HCEC 1CT (cell line): Measurements from ENCODE around the gene NPLOC4.
"Not testable (repeated sequence)": the region's sequence is repeated elsewhere in the genome, so short reads cannot be mapped to it uniquely, and the experiment has no call there.

ENCODE experiments used
- DNase-seq: peaks from one replicate; pipeline ENCODE4 v3.0.0-alpha.2; 2017

Gene NPLOC4

GRCh38 chr17:81543756-81544155, 93.2 kb downstream of the NPLOC4 start:
- DNase-seq, result no peak

GRCh38 chr17:81543339-81543675, 93.6 kb downstream of the NPLOC4 start:
- DNase-seq, result no peak

- no peak for DNase-seq
Measured at GRCh38 chr17:81542431-81543338, 94.2 kb downstream of the NPLOC4 start.

- DNase-seq, result no peak
Measured at GRCh38 chr17:81541123-81541522, 95.8 kb downstream of the NPLOC4 start.

GRCh38 chr17:81540676-81541027, 96.3 kb downstream of the NPLOC4 start:
- no peak for DNase-seq

- no peak for DNase-seq
Measured at GRCh38 chr17:81539961-81540675, 96.8 kb downstream of the NPLOC4 start.

- DNase-seq, result no peak
Measured at GRCh38 chr17:81539571-81539900, 97.4 kb downstream of the NPLOC4 start.

- DNase-seq, result no peak
Measured at GRCh38 chr17:81538651-81539570, 98.0 kb downstream of the NPLOC4 start.

- DNase-seq, result no peak
Measured at GRCh38 chr17:81537856-81538555, 98.9 kb downstream of the NPLOC4 start.

GRCh38 chr17:81537343-81537855, 99.5 kb downstream of the NPLOC4 start:
- DNase-seq, result no peak

GRCh38 chr17:81536299-81537290, 100.3 kb downstream of the NPLOC4 start:
- no peak for DNase-seq

GRCh38 chr17:81535480-81536298, 101.2 kb downstream of the NPLOC4 start:
- DNase-seq, result no peak

- no peak for DNase-seq
Measured at GRCh38 chr17:81535007-81535328, 101.9 kb downstream of the NPLOC4 start.

- no peak for DNase-seq
Measured at GRCh38 chr17:81534157-81535006, 102.5 kb downstream of the NPLOC4 start.

GRCh38 chr17:81533339-81534141, 103.4 kb downstream of the NPLOC4 start:
- no peak for DNase-seq

GRCh38 chr17:81532490-81533287, 104.2 kb downstream of the NPLOC4 start:
- DNase-seq, result no peak

GRCh38 chr17:81531998-81532404, 104.9 kb downstream of the NPLOC4 start:
- not testable (repeated sequence) for DNase-seq

- not testable (repeated sequence) for DNase-seq
Measured at GRCh38 chr17:81531013-81531412, 105.9 kb downstream of the NPLOC4 start.
